HG02981 (cell line): Measurements from ENCODE around the gene IKZF3.
A peak's percentile ranks its signal among the peaks of the same experiment; 100 is the strongest.
"Not testable (repeated sequence)": the region's sequence is repeated elsewhere in the genome, so short reads cannot be mapped to it uniquely, and the experiment has no call there.

Experiments
- ATAC-seq: cut with Tn5 transposase; IDR thresholded peaks from one replicate; pipeline ENCODE4 v1.9.1; 2021; ENCODE audit warnings: mild to moderate bottlenecking, moderate library complexity; ENCODE audit not compliant: unreplicated experiment

IKZF3 gene

GRCh38 chr17:39742126-39742855 lies 121.8 kb downstream of the IKZF3 start:
- ATAC-seq = no peak

DNA sequence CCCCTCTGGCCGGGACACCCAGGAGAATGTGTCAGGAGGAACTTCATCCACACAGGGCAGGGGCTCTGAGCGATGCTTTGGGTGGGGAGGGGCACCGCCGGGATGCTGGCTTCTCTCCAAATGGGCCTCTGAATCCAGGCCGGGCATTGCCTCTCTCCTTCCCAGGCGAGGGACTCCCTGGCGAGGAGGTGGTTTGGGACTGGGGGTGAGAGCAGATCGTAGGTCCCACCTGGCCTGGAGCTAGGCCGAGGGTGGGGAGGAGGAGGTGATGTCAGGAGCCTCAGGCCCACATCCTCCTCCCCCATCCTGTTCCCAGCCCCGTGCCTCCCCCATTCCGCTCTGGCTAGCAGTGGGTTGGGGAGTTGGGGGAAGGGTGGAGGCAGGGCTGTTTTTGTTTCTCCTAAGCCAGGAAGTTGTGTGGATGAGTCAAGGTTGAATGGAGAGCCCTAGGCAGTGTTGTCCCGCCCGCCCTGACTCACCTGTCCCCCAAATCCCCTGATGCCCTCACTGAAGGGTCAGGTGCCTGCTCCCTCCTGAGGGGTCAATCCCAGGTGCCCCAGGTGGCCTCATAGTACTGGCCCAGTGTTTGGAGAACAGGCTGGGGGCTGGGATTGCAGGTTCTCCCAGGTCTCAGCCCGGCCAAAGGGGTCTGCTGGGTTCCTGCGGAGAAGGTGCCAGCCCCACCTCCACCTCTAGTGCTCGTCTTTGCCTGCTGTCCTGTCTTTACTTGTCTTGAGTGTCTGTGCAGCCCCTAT lies 123.6 kb downstream of the IKZF3 start:
- no peak for ATAC-seq

GRCh38 chr17:39739885-39740356 lies 124.2 kb downstream of the IKZF3 start:
- no peak for ATAC-seq

- ATAC-seq = no peak
Measured at GRCh38 chr17:39738983-39739884, 124.9 kb downstream of the IKZF3 start.

GRCh38 chr17:39738568-39738901 lies 125.6 kb downstream of the IKZF3 start:
- ATAC-seq = no peak

DNA sequence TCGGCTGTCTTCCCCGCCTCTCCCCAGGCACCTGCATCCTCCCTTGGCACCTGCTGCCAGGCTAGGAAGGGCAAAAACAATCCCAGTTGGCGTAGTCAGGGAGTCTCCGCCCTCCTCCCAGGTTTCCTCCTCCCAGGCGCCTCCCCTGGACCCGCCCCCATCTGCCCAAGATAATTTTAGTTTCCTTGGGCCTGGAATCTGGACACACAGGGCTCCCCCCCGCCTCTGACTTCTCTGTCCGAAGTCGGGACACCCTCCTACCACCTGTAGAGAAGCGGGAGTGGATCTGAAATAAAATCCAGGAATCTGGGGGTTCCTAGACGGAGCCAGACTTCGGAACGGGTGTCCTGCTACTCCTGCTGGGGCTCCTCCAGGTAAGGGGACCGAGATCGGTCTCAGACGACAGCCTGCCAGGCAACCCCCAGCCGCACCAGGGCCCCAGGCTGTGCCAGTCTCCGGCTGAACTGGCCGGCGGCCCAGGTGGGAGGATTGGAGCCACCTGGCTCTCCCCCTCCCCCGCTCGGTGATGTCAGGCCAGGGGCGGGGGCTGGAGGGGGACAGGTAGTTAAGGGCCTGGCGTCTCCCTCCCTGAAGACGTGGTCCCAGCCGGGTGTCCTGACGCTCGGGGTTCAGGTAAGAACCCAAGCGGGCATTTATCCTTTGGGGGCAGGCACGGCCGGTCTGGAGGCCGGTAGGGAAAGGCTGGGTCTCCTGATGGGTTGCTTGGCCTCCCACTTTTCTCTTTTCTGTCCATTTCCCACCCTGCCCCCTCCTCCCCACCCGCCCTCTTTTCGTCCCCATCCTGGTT lies 126.1 kb downstream of the IKZF3 start, which contains the start of gene GRB7:
TSS of gene GRB7 (plus strand) at position 179 of the 808 bp plus-strand sequence. CDS start 4,364 bp downstream, outside the sequence.
- no peak for ATAC-seq

- ATAC-seq = no peak
Measured at GRCh38 chr17:39737206-39737759, 126.8 kb downstream of the IKZF3 start.

- no peak for ATAC-seq
Measured at GRCh38 chr17:39736319-39737165, 127.6 kb downstream of the IKZF3 start.

DNA sequence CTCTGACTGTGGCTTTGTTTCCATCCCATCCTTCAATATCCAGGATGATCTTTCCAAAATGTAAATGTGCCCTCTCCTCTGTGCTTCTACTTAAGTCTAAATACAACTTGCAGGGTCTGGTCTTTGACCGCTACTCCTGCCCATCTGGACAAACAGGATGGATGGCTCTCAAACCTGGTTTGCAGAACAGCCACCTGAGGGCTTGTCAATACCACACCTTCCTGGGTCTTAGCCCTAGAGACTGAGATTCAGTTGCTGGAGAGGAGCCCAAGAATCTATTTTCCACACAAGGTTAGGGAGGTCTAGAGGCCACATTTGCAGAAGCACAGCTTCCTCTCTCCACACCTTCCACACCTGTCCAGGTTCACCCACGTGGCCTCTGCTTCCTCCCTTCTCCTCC lies 128.2 kb downstream of the IKZF3 start:
- ATAC-seq = no peak

DNA sequence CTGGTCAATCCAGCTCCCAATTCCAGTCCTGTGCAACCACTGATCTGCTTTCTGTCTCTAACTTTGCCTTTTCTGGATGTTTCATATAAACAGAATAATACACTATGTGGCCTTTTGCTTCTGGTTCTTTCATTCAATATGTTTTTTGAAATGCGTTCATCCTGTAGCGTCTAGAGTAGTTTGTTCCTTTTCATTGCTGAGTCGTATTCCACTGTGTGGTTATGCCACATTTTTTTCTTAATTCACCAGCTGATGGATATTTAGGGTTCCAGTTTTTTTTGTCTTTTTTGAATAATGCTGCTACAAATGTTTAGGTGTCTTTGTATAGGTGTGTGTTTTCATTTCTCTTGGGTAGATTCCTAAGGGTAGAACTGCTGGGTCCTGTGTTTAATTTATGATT lies 131.5 kb downstream of the IKZF3 start:
- no peak for ATAC-seq

DNA sequence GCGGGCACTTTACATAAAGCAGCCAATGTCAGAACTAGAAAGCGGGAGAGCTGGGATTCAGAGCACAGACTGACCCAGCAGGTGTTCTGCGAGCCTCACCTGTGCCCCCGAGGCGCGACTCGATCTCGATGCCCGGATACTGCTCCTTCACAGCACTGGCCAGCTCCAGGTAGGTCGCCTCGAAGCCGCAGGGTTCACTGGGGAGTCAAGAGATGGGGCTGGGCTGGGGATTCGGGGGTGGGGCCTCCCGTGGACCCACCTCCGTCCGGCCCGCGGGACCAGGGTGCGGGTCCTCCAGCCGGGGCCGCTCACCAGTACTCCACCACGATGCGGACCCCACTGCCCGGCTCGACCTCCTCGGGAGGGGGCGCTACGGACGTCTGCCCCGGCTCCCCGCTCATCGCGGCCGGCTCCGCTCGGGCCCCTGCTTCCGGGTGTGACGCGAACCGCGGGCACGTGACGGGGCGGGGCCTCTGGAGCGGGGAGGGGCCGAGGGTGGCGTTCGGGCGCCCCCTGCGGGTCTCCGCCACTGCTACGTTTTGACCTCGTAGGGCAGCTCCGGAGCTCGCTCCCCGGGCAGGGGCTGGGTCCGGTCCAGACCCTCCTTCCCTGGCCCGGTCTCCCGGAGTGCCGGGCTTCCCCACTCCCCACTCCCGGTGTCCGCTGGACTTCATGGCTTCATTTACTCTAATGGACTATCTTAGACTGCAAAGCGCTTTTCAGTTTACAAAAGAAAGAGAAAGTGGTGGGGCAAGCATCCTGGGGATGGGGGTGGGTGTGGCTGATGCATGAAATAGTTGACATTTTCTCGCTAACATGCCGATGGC lies 133.8 kb downstream of the IKZF3 start, which contains the start of gene MIEN1:
TSS of gene MIEN1 (minus strand) at position 438 of the 827 bp plus-strand sequence. CDS start at position 401, 37 bp downstream.
- peak; percentile 85 for ATAC-seq

GRCh38 chr17:39729280-39729851 lies 134.7 kb downstream of the IKZF3 start:
- no peak for ATAC-seq

GRCh38 chr17:39727556-39727955 lies 136.6 kb downstream of the IKZF3 start:
- no peak for ATAC-seq

GRCh38 chr17:39726617-39727016 lies 137.5 kb downstream of the IKZF3 start:
- ATAC-seq = no peak

- not testable (repeated sequence) for ATAC-seq
Measured at GRCh38 chr17:39725923-39726322, 138.2 kb downstream of the IKZF3 start.

- no peak for ATAC-seq
Measured at GRCh38 chr17:39724731-39725130, 139.4 kb downstream of the IKZF3 start.

- no peak for ATAC-seq
Measured at GRCh38 chr17:39722965-39723848, 140.9 kb downstream of the IKZF3 start.
